Heart right ventricle (tissue), 16 donors: ENCODE results near the gene PTPN4. TPM values are rescaled to one million over a fixed set of nuclear protein-coding genes. Genes with fewer than 3 reads are reported as not detected.

Source experiments
- ATAC-seq, 8 donors: fragments of 200-7000 bp; cut with Tn5 transposase; one replicate each; pipeline ENCODE4 v1.9.1; 2020; ENCODE audit warnings: mild to moderate bottlenecking in 8 of 8, moderate library complexity in 8 of 8, moderate number of reproducible peaks in 1 of 8
- DNase-seq, 2 donors: peaks; one replicate each; pipeline ENCODE4 v3.0.0-alpha.2; 2020
- H3K27ac ChIP-seq, 10 donors: fragments of 200-600 bp; sonication (generic) in 2 of 10; one replicate each; pipeline versions ENCODE4 v1.5.0 to v1.8.0; 2020 to 2022; ENCODE audit warnings: mild to moderate bottlenecking in 3 of 10
- H3K27me3 ChIP-seq, 7 donors: fragments of 200-600 bp; one replicate each; pipeline ENCODE4 v1.8.0; 2021 to 2022; ENCODE audit warnings: mild to moderate bottlenecking in 2 of 7
- H3K36me3 ChIP-seq, 9 donors: fragments of 200-600 bp; sonication (generic) in 1 of 9; one replicate each; pipeline versions ENCODE4 v1.5.0 to v1.8.0; 2020 to 2022; ENCODE audit warnings: mild to moderate bottlenecking in 2 of 9
- H3K4me1 ChIP-seq, 9 donors: fragments of 200-600 bp; sonication (generic) in 1 of 9; one replicate each; pipeline versions ENCODE4 v1.5.0 to v1.8.0; 2020 to 2022; ENCODE audit warnings: mild to moderate bottlenecking in 4 of 9
- H3K4me3 ChIP-seq, 10 donors: fragments of 200-600 bp; sonication (generic) in 2 of 10; one replicate each; pipeline versions ENCODE4 v1.5.0 to v1.8.0; 2020 to 2022; ENCODE audit warnings: mild to moderate bottlenecking in 7 of 10, moderate library complexity in 2 of 10
- H3K9me3 ChIP-seq, 11 donors: fragments of 200-600 bp in 10 of 11; sonication (generic) in 2 of 11; one replicate each; pipeline versions ENCODE4 v1.5.0 to v1.8.0; 2013 to 2022; ENCODE audit warnings: mild to moderate bottlenecking in 2 of 11, control low read depth in 1 of 11, moderate library complexity in 1 of 11
- CTCF ChIP-seq, 9 donors: fragments of 200-600 bp; sonication (generic) in 2 of 9; IDR thresholded peaks; one replicate each; pipeline versions ENCODE4 v1.5.0 to v1.8.0; 2021 to 2022; ENCODE audit warnings: antibody characterized with exemption in 9 of 9, mild to moderate bottlenecking in 5 of 9, moderate library complexity in 1 of 9
- WGBS, 2 donors: extraction: QIAGEN DNeasy Blood & Tissue Kit; methylation state at CpG; one replicate each; pipeline ENCODE4 v1.1.7; 2013; ENCODE audit warnings: inconsistent platforms in 1 of 2; 5-methylcytosine and 5-hydroxymethylcytosine counted together
- intact Hi-C, 10 donors: fragments of 100-400 bp; cut with DNase I; formaldehyde crosslinking; loops; one replicate each; pipeline versions ENCODE4 v1.11.1 to v1.14.2; 2022
- polyA plus RNA-seq, 2 donors: library from polyadenylated mRNA; stranded (reverse); fragments of 200-250 nt; gene quantifications; one replicate each; pipeline ENCODE4 v1.2.3, GENCODE V29; 2013
- total RNA-seq, 10 donors: library from RNA; stranded (reverse); fragmentation: NEBNext Ultra II Directional in 3 of 10; extraction: Animal tissue kit (Norgen Biotek cat#: 25700) in 3 of 10; gene quantifications; one replicate each; pipeline versions ENCODE4 v1.2.1 to v1.2.4, GENCODE V29; 2021 to 2023
- donor health status: Arrhythmogenic right ventricular cardiomyopathy.
- donor health status: ischemic (EF 13 %, LVEDD 7.1; RV severe dilation, severe dysfunction).
- donor health status: healthy with polysubstance abuse.
- donor health status: DM: no; HTN: yes; CAD: no.
- donor health status: DM: no; HTN: no; CAD: no.
- donor health status: ischemic (EF 25% LVEDD 6.9; RV normal size, moderate dysfunction).
- donor health status: ischemic (EF 25% LVEDD 5.7; RV mildly dilated, moderate dysfunction).
- donor health status: healthy.
- donor health status: DM: yes; HTN: yes; CAD: no.
- donor health status: Ischemic cardiomyopathy.
- donor health status: ischemic (EF 35%, LVEDD 5.7; RV mildly dilated, moderate dysfunction).
- donor health status: nonischemic (EF 11% LVEDD 7.7; RV severe dilation, severe dysfunction).
- donor health status: DM: yes; HTN: yes; CAD: no.
- donor health status: PGD.
- donor health status: ischemic (EF 29% LVEDD 5.4; RV normal size, mild dysfunction).
- donor health status: nonischemic (EF 23%, LVEDD 6.1; RV moderate dilation, normal function).

Gene PTPN4
- total and polyA plus RNA-seq, 12 donors = 2.5 to 56.1 (median 44.7) TPM

- Histone ChIP-seq H3K4me1 (peaks cover 0 to 10% (median 0%) of the 10 kb centered on the region in 9 donors), H3K27ac (no peak overlapping the region), H3K9me3 (no peaks in the 10 kb centered on the region), H3K27me3 (no peaks in the 10 kb centered on the region), H3K4me3 (no peak overlapping the region), H3K36me3 (no peaks in the 10 kb centered on the region)
- DNase-seq = no peak
- no peak for TF ChIP-seq CTCF (IDR thresholded peaks at IDR 0.05)
- peak in 1 of 8 donors; percentile 49 for ATAC-seq
- WGBS, 2 donors = 85 to 96% methylated on average over 3 of the region's 3 CpGs
- intact Hi-C loops = no loop called here
These were observed 47.2 kb upstream of the PTPN4 start for GRCh38 chr2:119712571-119712970.

- no peak for TF ChIP-seq CTCF (IDR thresholded peaks at IDR 0.05)
- H3K4me1 ChIP-seq = peaks cover 0 to 10% (median 0%) of the 10 kb centered on the region in 9 donors
- DNase-seq = no peak
- ATAC-seq = peak in 2 of 8 donors; percentile 22 to 31
- no peak overlapping the region for H3K27ac ChIP-seq
- H3K4me3 ChIP-seq = no peak overlapping the region
- no peaks in the 10 kb centered on the region for H3K9me3 ChIP-seq
- intact Hi-C loops = no loop called here
- WGBS, 2 donors = 67 to 71% methylated on average over 7 of the region's 7 CpGs
- H3K36me3 ChIP-seq = no peaks in the 10 kb centered on the region
- no peaks in the 10 kb centered on the region for H3K27me3 ChIP-seq
These were observed 45.8 kb upstream of the PTPN4 start for GRCh38 chr2:119713819-119714490.

GRCh38 chr2:119715409-119716283 is 44.1 kb upstream of the PTPN4 start:
- DNase-seq (no peak), ATAC-seq (no peak)
- Histone ChIP-seq H3K4me1 (peaks cover 0 to 10% (median 0%) of the 10 kb centered on the region in 9 donors), H3K4me3 (no peak overlapping the region), H3K36me3 (no peaks in the 10 kb centered on the region), H3K27me3 (no peaks in the 10 kb centered on the region), H3K9me3 (no peaks in the 10 kb centered on the region), H3K27ac (no peak overlapping the region)
- intact Hi-C loops = no loop called here
- TF ChIP-seq CTCF (IDR thresholded peaks at IDR 0.05) = no peak
- WGBS, 2 donors = 83 to 84% methylated on average over 23 of the region's 23 CpGs

GRCh38 chr2:119716284-119716672 is 43.4 kb upstream of the PTPN4 start:
- 87 to 89% methylated on average over 6 of the region's 6 CpGs for WGBS, 2 donors
- Histone ChIP-seq H3K27me3 (no peaks in the 10 kb centered on the region), H3K4me3 (no peak overlapping the region), H3K27ac (no peak overlapping the region), H3K36me3 (no peaks in the 10 kb centered on the region), H3K4me1 (peaks cover 0 to 16% (median 0%) of the 10 kb centered on the region in 9 donors), H3K9me3 (no peaks in the 10 kb centered on the region)
- no peak for TF ChIP-seq CTCF (IDR thresholded peaks at IDR 0.05)
- ATAC-seq (no peak), DNase-seq (no peak)
- intact Hi-C loops = no loop called here
